Stimulated activated CD8-positive, alpha-beta memory T cell treated with anti-CD3 and anti-CD28 coated beads, Interleukin-12 subunit alpha, Interleukin-12 subunit beta, amount 100 ng/mL, for 4 hours (primary cell): ENCODE measurements around the gene SRRM4.

Source experiments
- DNase-seq: peaks from one replicate; pipeline ENCODE4 v3.0.0-alpha.2; 2020; ENCODE audit warnings: low read depth

SRRM4 gene

GRCh38 chr12:119204131-119204530, 222.8 kb downstream of the SRRM4 start:
- no peak for DNase-seq

- no peak for DNase-seq
Measured at GRCh38 chr12:119204671-119205285, 223.4 kb downstream of the SRRM4 start.

DNA sequence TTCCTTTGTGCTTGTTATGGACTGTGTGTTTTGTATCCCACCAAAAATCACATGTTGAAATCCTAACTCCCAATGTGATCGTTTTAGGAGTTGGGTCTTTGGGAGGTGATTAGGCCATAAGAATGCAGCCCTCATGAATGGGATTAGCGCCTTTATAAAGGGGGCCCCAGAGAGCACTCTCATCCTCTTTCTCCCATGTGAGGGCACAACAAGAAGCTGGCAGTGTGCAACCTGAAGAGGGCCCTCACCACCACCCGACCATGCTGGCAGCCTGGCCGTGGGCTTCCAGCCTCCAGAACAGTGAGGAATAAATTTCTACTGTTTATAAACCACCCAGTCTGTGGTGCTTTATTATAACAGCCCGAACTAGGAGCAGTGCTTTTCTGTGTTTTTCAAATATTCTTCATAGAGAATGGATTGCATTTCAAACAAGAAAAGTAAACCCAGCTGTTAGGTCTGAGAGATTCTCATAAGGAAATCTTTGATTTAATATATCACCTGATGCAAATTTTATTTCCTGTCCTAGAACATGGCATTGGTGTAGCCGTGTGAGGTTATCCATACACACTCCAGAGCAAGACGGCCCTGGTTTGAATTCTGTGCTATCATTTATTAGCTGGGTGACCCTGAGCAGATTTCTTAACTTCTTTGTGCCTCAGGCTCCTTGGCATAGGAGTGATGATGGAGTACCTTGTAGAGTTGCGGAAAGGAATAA, 225.2 kb downstream of the SRRM4 start:
- DNase-seq: no peak

- no peak for DNase-seq
Measured at GRCh38 chr12:119207063-119207560, 225.8 kb downstream of the SRRM4 start.

GRCh38 chr12:119208626-119209061, 227.3 kb downstream of the SRRM4 start:
- no peak for DNase-seq

- no peak for DNase-seq
Measured at GRCh38 chr12:119211884-119212283, 230.5 kb downstream of the SRRM4 start.
